C4-2B (cell line): Measurements from ENCODE around the gene NRBF2.

Source experiments
- CTCF ChIP-seq: fragments of 450-650 bp; conservative IDR thresholded peaks from 2 replicates; pipeline ENCODE4 v1.5.1; 2017; ENCODE audit warnings: mild to moderate bottlenecking
- ZFX ChIP-seq: fragments of 450-650 bp; IDR thresholded peaks from 2 replicates; pipeline ENCODE4 v1.6.1; 2017

- TF ChIP-seq CTCF = no peak
- TF ChIP-seq ZFX = no peak
These were observed 3.2 kb upstream of the NRBF2 start for GRCh38 chr10:63129888-63130287.
